Measurements from ENCODE around the gene CCDC54.

CCDC54 gene

DNA sequence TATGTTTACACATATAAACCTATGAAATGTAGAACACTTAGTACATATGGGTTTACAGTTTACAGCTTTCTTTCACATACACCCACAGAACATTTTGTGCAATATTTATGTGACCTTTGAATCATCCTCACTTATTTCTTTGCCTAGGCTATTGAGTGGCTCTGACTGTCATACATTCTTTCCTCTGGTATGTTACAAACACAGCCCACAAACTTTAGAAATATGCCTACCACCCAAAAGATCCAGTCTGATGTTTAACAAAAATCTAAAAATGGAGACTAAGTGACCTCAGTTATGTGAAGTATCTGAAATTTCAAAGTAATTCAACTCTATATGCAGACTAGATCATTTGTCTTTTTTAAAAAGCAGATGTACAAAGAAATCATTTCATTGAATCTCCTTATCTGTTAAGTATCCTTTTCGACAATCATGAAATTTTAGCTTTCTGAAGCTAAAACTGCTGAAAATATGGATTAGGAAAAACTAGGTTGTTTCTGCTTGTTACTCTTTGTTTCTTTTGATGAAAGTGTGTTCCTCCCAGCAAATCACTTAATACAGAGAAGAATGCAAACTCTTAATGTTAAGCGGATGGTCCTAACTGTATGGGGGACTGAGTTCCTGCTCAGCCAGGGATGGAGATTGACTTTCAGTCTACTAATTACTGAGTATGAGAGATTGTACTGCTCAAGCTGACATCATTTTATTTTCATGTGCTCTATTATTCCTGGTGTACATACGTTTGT lies 27.7 kb downstream of the CCDC54 start:
- Histone ChIP-seq H3K27me3 (ENCODE audit: insufficient read depth, low read length, poor library complexity) (no peaks in the 10 kb centered on the region), H3K36me3 (ENCODE audit: insufficient read depth, low read length) (no peaks in the 10 kb centered on the region), H3K4me3 (ENCODE audit: low read depth in 1 of 2, low read length in 2 of 2) (no peak overlapping the region), H3K4me2 (ENCODE audit: insufficient read depth, low read length) (no peak overlapping the region), H3K9me3 (ENCODE audit: insufficient read depth, low read length, severe bottlenecking) (peaks cover 7% of the 10 kb centered on the region), H2AFZ (ENCODE audit: low read depth, low read length) (no peak overlapping the region), H4K20me1 (ENCODE audit: insufficient read depth, low read length) (no peaks in the 10 kb centered on the region), H3K4me1 (ENCODE audit: insufficient read depth, low read length) (no peaks in the 10 kb centered on the region), H3K27ac (ENCODE audit: low read length) (no peak overlapping the region), H3K9ac (ENCODE audit: low read depth, low read length) (no peak overlapping the region), H3K79me2 (ENCODE audit: insufficient read depth, low read length) (no peaks in the 10 kb centered on the region)
- TF ChIP-seq, protein P1, sequence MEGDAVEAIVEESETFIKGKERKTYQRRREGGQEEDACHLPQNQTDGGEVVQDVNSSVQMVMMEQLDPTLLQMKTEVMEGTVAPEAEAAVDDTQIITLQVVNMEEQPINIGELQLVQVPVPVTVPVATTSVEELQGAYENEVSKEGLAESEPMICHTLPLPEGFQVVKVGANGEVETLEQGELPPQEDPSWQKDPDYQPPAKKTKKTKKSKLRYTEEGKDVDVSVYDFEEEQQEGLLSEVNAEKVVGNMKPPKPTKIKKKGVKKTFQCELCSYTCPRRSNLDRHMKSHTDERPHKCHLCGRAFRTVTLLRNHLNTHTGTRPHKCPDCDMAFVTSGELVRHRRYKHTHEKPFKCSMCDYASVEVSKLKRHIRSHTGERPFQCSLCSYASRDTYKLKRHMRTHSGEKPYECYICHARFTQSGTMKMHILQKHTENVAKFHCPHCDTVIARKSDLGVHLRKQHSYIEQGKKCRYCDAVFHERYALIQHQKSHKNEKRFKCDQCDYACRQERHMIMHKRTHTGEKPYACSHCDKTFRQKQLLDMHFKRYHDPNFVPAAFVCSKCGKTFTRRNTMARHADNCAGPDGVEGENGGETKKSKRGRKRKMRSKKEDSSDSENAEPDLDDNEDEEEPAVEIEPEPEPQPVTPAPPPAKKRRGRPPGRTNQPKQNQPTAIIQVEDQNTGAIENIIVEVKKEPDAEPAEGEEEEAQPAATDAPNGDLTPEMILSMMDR (IDR thresholded peaks at IDR 0.05; ENCODE audit: borderline replicate concordance, extremely low read depth, low read length, poor library complexity, severe bottlenecking), result no peak
- no peak for TF ChIP-seq EZH2 (IDR thresholded peaks at IDR 0.05; ENCODE audit: borderline replicate concordance, low read depth, low read length, severe bottlenecking)
- DNase-seq, result no peak
- no peak for ATAC-seq (ENCODE audit: insufficient read depth, low read depth)

DNA sequence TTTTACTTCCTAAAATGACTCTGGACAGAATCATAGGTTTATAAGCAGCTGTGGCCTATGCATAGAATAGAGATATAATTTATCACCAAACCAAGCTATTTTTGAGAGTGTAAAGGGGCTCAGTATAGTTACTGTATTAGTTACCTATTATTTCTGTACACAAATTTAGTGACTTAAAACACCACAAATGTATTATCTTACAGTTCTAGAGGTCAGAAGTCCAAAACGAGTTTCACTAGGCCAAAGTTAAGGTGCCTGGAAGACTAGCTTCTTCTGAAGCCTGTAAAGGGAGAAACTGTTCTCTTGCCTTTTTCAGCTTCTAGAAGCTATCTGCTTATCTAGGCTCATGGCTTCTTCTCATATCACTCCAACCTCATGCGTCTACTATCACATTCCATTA lies 30.1 kb downstream of the CCDC54 start:
- H3K4me3 ChIP-seq (ENCODE audit: low read depth in 1 of 2, low read length in 2 of 2), result no peak overlapping the region
- no peak for ATAC-seq (ENCODE audit: insufficient read depth, low read depth)
- no peak for TF ChIP-seq EZH2 (IDR thresholded peaks at IDR 0.05; ENCODE audit: borderline replicate concordance, low read depth, low read length, severe bottlenecking)
- TF ChIP-seq, protein P1 (IDR thresholded peaks at IDR 0.05; ENCODE audit: borderline replicate concordance, extremely low read depth, low read length, poor library complexity, severe bottlenecking), result no peak
- H4K20me1 ChIP-seq (ENCODE audit: insufficient read depth, low read length), result no peaks in the 10 kb centered on the region
- H3K4me2 ChIP-seq (ENCODE audit: insufficient read depth, low read length), result no peak overlapping the region
- peaks cover 7% of the 10 kb centered on the region for H3K9me3 ChIP-seq (ENCODE audit: insufficient read depth, low read length, severe bottlenecking)
- H3K36me3 ChIP-seq (ENCODE audit: insufficient read depth, low read length), result no peaks in the 10 kb centered on the region
- no peaks in the 10 kb centered on the region for H3K27me3 ChIP-seq (ENCODE audit: insufficient read depth, low read length, poor library complexity)
- DNase-seq, result no peak
- no peak overlapping the region for H2AFZ ChIP-seq (ENCODE audit: low read depth, low read length)
- H3K9ac ChIP-seq (ENCODE audit: low read depth, low read length), result no peak overlapping the region
- no peaks in the 10 kb centered on the region for H3K79me2 ChIP-seq (ENCODE audit: insufficient read depth, low read length)
- H3K27ac ChIP-seq (ENCODE audit: low read length), result no peak overlapping the region
- H3K4me1 ChIP-seq (ENCODE audit: insufficient read depth, low read length), result no peaks in the 10 kb centered on the region

DNA sequence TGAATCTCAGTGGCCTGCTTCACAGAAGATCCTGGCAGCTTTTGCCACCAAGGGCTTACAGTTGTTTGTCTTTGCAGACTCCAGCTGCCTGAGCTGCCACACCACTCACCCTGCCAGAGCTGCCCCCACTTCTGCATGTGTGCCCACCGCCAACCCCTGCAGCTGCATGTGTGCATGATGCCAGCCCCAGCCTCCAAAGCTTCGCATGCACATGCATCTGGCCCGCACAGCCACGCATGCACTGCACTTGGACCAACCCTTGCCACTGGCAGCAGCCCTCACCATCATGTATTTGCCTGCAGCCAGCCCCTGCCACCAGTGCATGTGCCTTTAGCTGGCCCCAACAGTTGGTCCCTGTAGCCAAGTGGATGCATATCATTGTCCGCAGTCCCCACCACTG lies 31.3 kb downstream of the CCDC54 start:
- Histone ChIP-seq H3K4me2 (ENCODE audit: insufficient read depth, low read length) (no peak overlapping the region), H3K36me3 (ENCODE audit: insufficient read depth, low read length) (no peaks in the 10 kb centered on the region), H3K27ac (ENCODE audit: low read length) (no peak overlapping the region), H3K4me3 (ENCODE audit: low read depth in 1 of 2, low read length in 2 of 2) (no peak overlapping the region), H3K9ac (ENCODE audit: low read depth, low read length) (no peak overlapping the region), H3K4me1 (ENCODE audit: insufficient read depth, low read length) (no peaks in the 10 kb centered on the region), H4K20me1 (ENCODE audit: insufficient read depth, low read length) (no peaks in the 10 kb centered on the region), H2AFZ (ENCODE audit: low read depth, low read length) (0 out of 2 replicates have a peak overlapping the region, but pooled peaks have one; percentile 5), H3K79me2 (ENCODE audit: insufficient read depth, low read length) (no peaks in the 10 kb centered on the region), H3K9me3 (ENCODE audit: insufficient read depth, low read length, severe bottlenecking) (peaks cover 7% of the 10 kb centered on the region), H3K27me3 (ENCODE audit: insufficient read depth, low read length, poor library complexity) (no peaks in the 10 kb centered on the region)
- no peak for TF ChIP-seq EZH2 (IDR thresholded peaks at IDR 0.05; ENCODE audit: borderline replicate concordance, low read depth, low read length, severe bottlenecking)
- TF ChIP-seq, protein P1 (IDR thresholded peaks at IDR 0.05; ENCODE audit: borderline replicate concordance, extremely low read depth, low read length, poor library complexity, severe bottlenecking), result no peak
- ATAC-seq (ENCODE audit: insufficient read depth, low read depth), result no peak
- DNase-seq, result no peak

Measured in DND-41 (cell line).